GM23338 (cell line): ENCODE results near the gene ACVR1C. TPM values are rescaled to one million over a fixed set of nuclear protein-coding genes. Genes with fewer than 3 reads are reported as not detected.

Experiments
- ATAC-seq: fragments of 200-7000 bp; cut with Tn5 transposase; 3 replicates; pipeline ENCODE4 v1.9.1; 2020
- DNase-seq: peaks from one replicate; pipeline ENCODE4 v3.0.0-alpha.2; 2015; ENCODE audit warnings: low spot score
- H2AFZ ChIP-seq: fragments of 200-600 bp; sonication (generic); 2 replicates; pipeline ENCODE4 v1.8.0; 2016; ENCODE audit warnings: antibody characterized with exemption, mild to moderate bottlenecking, moderate library complexity
- H3F3A ChIP-seq: fragments of 200-600 bp; sonication (generic); replicated peaks from 2 replicates; pipeline ENCODE4 v1.8.0; 2017; ENCODE audit warnings: antibody characterized with exemption, mixed run types, low read depth
- H3K27ac ChIP-seq: fragments of 200-600 bp; sonication (generic); 2 replicates; pipeline ENCODE4 v1.6.1; 2016; ENCODE audit warnings: low read depth
- H3K27me3 ChIP-seq: fragments of 200-600 bp; sonication (generic); 2 replicates; pipeline ENCODE4 v1.8.0; 2016; ENCODE audit warnings: mild to moderate bottlenecking, mixed run types, moderate library complexity; ENCODE audit not compliant: insufficient read depth
- H3K36me3 ChIP-seq: fragments of 200-600 bp; sonication (generic); 2 replicates; pipeline ENCODE4 v1.8.0; 2016; ENCODE audit warnings: mild to moderate bottlenecking; ENCODE audit not compliant: insufficient read depth
- H3K4me1 ChIP-seq: fragments of 200-600 bp; sonication (generic); 2 replicates; pipeline ENCODE4 v1.8.0; 2016; ENCODE audit warnings: mild to moderate bottlenecking, moderate library complexity; ENCODE audit not compliant: insufficient read depth
- H3K4me2 ChIP-seq: fragments of 200-600 bp; sonication (generic); 2 replicates; pipeline ENCODE4 v1.7.1; 2017; ENCODE audit warnings: mixed run types
- H3K4me3 ChIP-seq: fragments of 200-600 bp; sonication (generic); 2 replicates; pipeline ENCODE4 v1.6.1; 2016; ENCODE audit warnings: mixed run types
- H3K79me2 ChIP-seq: fragments of 200-600 bp; sonication (generic); replicated peaks from 2 replicates; pipeline ENCODE4 v1.8.0; 2017; ENCODE audit warnings: mild to moderate bottlenecking; ENCODE audit not compliant: insufficient read depth
- H3K9me2 ChIP-seq: fragments of 200-600 bp; sonication (generic); 2 replicates; pipeline ENCODE4 v1.8.0; 2017; ENCODE audit not compliant: insufficient read depth
- H4K20me1 ChIP-seq: fragments of 200-600 bp; sonication (generic); replicated peaks from 2 replicates; pipeline ENCODE4 v1.8.0; 2017; ENCODE audit warnings: mild to moderate bottlenecking; ENCODE audit not compliant: insufficient read depth
- H3K27ac Mint-ChIP-seq: 2 replicates; pipeline ENCODE4 v1.8.0; 2020; ENCODE audit warnings: inconsistent platforms, mild to moderate bottlenecking, moderate library complexity, mixed read lengths
- H3K27me3 Mint-ChIP-seq: 3 replicates; pipeline ENCODE4 v1.8.0; 2022; ENCODE audit warnings: low read depth, mild to moderate bottlenecking, moderate library complexity, mixed read lengths, inconsistent platforms; ENCODE audit not compliant: insufficient read depth, poor library complexity
- H3K36me3 Mint-ChIP-seq: 3 replicates; pipeline ENCODE4 v1.8.0; 2021; ENCODE audit warnings: low read depth, mild to moderate bottlenecking, inconsistent platforms, moderate library complexity, mixed read lengths
- H3K4me1 Mint-ChIP-seq: 3 replicates; pipeline ENCODE4 v1.8.0; 2020; ENCODE audit warnings: mild to moderate bottlenecking, inconsistent platforms, mixed read lengths
- H3K4me3 Mint-ChIP-seq: 3 replicates; pipeline ENCODE4 v1.8.0; 2021; ENCODE audit warnings: moderate library complexity, mild to moderate bottlenecking, inconsistent platforms, mixed read lengths
- H3K9me3 Mint-ChIP-seq: 3 replicates; pipeline ENCODE4 v1.8.0; 2020; ENCODE audit warnings: moderate library complexity, mild to moderate bottlenecking, inconsistent platforms, mixed read lengths
- CREB1 ChIP-seq: fragments of 250-450 bp; sonication (Bioruptor Pico); IDR thresholded peaks from 2 replicates; pipeline ENCODE4 v1.5.0; 2020; ENCODE audit warnings: low read depth, mild to moderate bottlenecking, moderate library complexity
- EZH2 ChIP-seq: fragments of 200-600 bp; sonication (generic); IDR thresholded peaks from one replicate; pipeline ENCODE4 v1.8.0; 2017; ENCODE audit warnings: antibody characterized with exemption, mild to moderate bottlenecking, low read depth; ENCODE audit not compliant: unreplicated experiment
- JUNB ChIP-seq: IDR thresholded peaks from one replicate; pipeline ENCODE4 v1.6.1; 2016; ENCODE audit warnings: antibody characterized with exemption; ENCODE audit not compliant: unreplicated experiment
- NANOG ChIP-seq: IDR thresholded peaks from 2 replicates; pipeline ENCODE4 v1.6.1; 2016; ENCODE audit warnings: antibody characterized with exemption, borderline replicate concordance
- POLR2AphosphoS5 ChIP-seq: IDR thresholded peaks from 2 replicates; pipeline ENCODE4 v1.6.1; 2016; ENCODE audit warnings: antibody characterized with exemption, low read depth
- STAT1 ChIP-seq: IDR thresholded peaks from one replicate; pipeline ENCODE4 v1.6.1; 2016; ENCODE audit warnings: antibody characterized with exemption; ENCODE audit not compliant: unreplicated experiment
- ZNF114 ChIP-seq: fragments of 250-450 bp; sonication (Bioruptor Pico); IDR thresholded peaks from 2 replicates; pipeline ENCODE4 v1.5.0; 2020; ENCODE audit warnings: mild to moderate bottlenecking, moderate library complexity
- polyA plus RNA-seq: library from polyadenylated mRNA; unstranded; fragments of >200 nt; fragmentation: Nextera tagmentation; extraction: Ambion mirVana; gene quantifications from 2 replicates; pipeline ENCODE4 v1.2.1, GENCODE V29; 2016
- total RNA-seq: library from RNA; depleted of rRNA; stranded (reverse); fragments of >200 nt; shearing (Covaris generic); gene quantifications from 2 replicates; pipeline ENCODE4 v1.2.3, GENCODE V29; 2014
- TF ChIP-seq, protein P1 (sequence below), 2 experiments: fragments of 200-600 bp in 1 of 2; sonication (generic) in 1 of 2; conservative IDR thresholded peaks; 2 replicates each; pipeline versions ENCODE4 v1.5.1 to v1.6.1; 2016 to 2017; ENCODE audit warnings: antibody characterized with exemption in 2 of 2, low read depth in 2 of 2, mild to moderate bottlenecking in 2 of 2, moderate library complexity in 1 of 2
- TF ChIP-seq, protein P2 (sequence below): IDR thresholded peaks from 2 replicates; pipeline ENCODE4 v1.6.1; 2016; ENCODE audit warnings: antibody characterized with exemption
- TF ChIP-seq, protein P3 (sequence below): IDR thresholded peaks from one replicate; pipeline ENCODE4 v1.6.1; 2018; ENCODE audit warnings: antibody characterized with exemption; ENCODE audit not compliant: unreplicated experiment

ACVR1C gene
- total and polyA plus RNA-seq, 2 experiments from 2014 or later, result 0.61 to 0.94 TPM

DNA sequence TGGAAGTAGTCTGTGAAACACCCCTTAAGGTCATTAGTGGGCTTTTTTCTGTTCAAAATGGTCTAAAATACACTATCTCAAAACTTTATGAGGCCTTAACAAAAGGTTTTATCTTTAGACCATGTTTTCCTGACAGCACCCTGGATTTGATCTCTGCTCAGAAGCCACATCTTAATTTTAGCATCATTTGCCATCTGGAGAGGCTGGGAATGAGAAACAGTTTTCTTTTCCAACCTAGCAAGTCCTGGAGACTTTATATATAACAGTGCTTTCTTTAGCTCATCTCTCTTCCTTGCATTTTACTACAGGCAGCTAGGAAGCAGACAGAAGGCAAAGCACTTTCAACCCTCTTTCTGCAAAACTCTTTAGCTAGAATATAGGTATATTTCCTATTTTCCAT lies 122.1 kb downstream of the ACVR1C start:
- H3K4me3 Mint-ChIP-seq, result no peak overlapping the region
- H3K4me1 Mint-ChIP-seq, result no peaks in the 10 kb centered on the region
- H3K27me3 ChIP-seq, result no peaks in the 10 kb centered on the region
- TF ChIP-seq, protein P1, sequence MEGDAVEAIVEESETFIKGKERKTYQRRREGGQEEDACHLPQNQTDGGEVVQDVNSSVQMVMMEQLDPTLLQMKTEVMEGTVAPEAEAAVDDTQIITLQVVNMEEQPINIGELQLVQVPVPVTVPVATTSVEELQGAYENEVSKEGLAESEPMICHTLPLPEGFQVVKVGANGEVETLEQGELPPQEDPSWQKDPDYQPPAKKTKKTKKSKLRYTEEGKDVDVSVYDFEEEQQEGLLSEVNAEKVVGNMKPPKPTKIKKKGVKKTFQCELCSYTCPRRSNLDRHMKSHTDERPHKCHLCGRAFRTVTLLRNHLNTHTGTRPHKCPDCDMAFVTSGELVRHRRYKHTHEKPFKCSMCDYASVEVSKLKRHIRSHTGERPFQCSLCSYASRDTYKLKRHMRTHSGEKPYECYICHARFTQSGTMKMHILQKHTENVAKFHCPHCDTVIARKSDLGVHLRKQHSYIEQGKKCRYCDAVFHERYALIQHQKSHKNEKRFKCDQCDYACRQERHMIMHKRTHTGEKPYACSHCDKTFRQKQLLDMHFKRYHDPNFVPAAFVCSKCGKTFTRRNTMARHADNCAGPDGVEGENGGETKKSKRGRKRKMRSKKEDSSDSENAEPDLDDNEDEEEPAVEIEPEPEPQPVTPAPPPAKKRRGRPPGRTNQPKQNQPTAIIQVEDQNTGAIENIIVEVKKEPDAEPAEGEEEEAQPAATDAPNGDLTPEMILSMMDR (conservative IDR thresholded peaks at IDR 0.05; ENCODE audit: low read depth in 2 of 2), result no peak
- TF ChIP-seq NANOG (no peak), EZH2 (no peak)
- no peak overlapping the region for H2AFZ ChIP-seq
- no peak overlapping the region for H3K4me2 ChIP-seq
- no peak overlapping the region for H3K27ac ChIP-seq
- ATAC-seq (no peak), DNase-seq (no peak)
- no peak overlapping the region for H3K4me3 ChIP-seq
- H3K27me3 Mint-ChIP-seq, result peaks cover 4% of the 10 kb centered on the region
- H3K27ac Mint-ChIP-seq, result no peak overlapping the region
- no peaks in the 10 kb centered on the region for H4K20me1 ChIP-seq
- no peaks in the 10 kb centered on the region for H3K36me3 Mint-ChIP-seq
- no peaks in the 10 kb centered on the region for H3F3A ChIP-seq
- H3K79me2 ChIP-seq, result no peaks in the 10 kb centered on the region
- H3K9me2 ChIP-seq, result no peaks in the 10 kb centered on the region
- H3K4me1 ChIP-seq, result no peaks in the 10 kb centered on the region
- peaks cover 7% of the 10 kb centered on the region; the same call in 1 of the 3 replicates for H3K9me3 Mint-ChIP-seq
- no peaks in the 10 kb centered on the region for H3K36me3 ChIP-seq

DNA sequence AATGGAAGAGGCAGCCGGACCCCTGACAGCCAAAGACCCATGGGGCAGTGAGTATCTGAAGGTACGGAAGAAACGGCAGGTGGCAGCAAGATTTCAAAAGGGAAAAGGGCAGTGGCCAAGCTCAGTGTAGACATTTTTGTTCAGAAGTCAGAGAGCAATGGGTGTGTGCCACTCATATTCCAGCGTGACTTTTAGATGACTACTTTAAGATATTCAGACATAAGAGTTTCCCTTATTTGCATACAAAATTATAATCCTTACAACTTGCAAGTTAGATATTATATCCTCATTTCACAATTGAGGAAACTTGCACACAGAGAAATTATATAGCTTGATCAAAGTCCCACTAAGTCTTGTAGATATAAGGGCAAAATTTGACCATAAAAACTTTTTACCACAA lies 124.0 kb downstream of the ACVR1C start:
- H3K4me1 ChIP-seq, result no peaks in the 10 kb centered on the region; the same call in 1 of the 2 replicates
- no peaks in the 10 kb centered on the region for H3K27me3 ChIP-seq
- DNase-seq (no peak), ATAC-seq (no peak)
- no peak overlapping the region for H3K27ac ChIP-seq
- Mint-ChIP-seq H3K4me1 (no peaks in the 10 kb centered on the region), H3K27me3 (peaks cover 4% of the 10 kb centered on the region), H3K36me3 (no peaks in the 10 kb centered on the region), H3K4me3 (no peak overlapping the region), H3K9me3 (peaks cover 4% of the 10 kb centered on the region; the same call in 1 of the 3 replicates), H3K27ac (no peak overlapping the region)
- H3K9me2 ChIP-seq, result no peaks in the 10 kb centered on the region
- H2AFZ ChIP-seq, result no peak overlapping the region
- H3F3A ChIP-seq, result no peaks in the 10 kb centered on the region
- H4K20me1 ChIP-seq, result no peaks in the 10 kb centered on the region
- no peak overlapping the region for H3K4me2 ChIP-seq
- no peaks in the 10 kb centered on the region for H3K36me3 ChIP-seq
- H3K4me3 ChIP-seq, result no peak overlapping the region
- H3K79me2 ChIP-seq, result no peaks in the 10 kb centered on the region
- TF ChIP-seq, protein P2, sequence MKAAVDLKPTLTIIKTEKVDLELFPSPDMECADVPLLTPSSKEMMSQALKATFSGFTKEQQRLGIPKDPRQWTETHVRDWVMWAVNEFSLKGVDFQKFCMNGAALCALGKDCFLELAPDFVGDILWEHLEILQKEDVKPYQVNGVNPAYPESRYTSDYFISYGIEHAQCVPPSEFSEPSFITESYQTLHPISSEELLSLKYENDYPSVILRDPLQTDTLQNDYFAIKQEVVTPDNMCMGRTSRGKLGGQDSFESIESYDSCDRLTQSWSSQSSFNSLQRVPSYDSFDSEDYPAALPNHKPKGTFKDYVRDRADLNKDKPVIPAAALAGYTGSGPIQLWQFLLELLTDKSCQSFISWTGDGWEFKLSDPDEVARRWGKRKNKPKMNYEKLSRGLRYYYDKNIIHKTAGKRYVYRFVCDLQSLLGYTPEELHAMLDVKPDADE, result no peak
- TF ChIP-seq STAT1 (no peak), CREB1 (no peak), NANOG (no peak), POLR2AphosphoS5 (no peak), ZNF114 (CRISPR knock-in tag) (no peak), JUNB (no peak)
- TF ChIP-seq, protein P3, sequence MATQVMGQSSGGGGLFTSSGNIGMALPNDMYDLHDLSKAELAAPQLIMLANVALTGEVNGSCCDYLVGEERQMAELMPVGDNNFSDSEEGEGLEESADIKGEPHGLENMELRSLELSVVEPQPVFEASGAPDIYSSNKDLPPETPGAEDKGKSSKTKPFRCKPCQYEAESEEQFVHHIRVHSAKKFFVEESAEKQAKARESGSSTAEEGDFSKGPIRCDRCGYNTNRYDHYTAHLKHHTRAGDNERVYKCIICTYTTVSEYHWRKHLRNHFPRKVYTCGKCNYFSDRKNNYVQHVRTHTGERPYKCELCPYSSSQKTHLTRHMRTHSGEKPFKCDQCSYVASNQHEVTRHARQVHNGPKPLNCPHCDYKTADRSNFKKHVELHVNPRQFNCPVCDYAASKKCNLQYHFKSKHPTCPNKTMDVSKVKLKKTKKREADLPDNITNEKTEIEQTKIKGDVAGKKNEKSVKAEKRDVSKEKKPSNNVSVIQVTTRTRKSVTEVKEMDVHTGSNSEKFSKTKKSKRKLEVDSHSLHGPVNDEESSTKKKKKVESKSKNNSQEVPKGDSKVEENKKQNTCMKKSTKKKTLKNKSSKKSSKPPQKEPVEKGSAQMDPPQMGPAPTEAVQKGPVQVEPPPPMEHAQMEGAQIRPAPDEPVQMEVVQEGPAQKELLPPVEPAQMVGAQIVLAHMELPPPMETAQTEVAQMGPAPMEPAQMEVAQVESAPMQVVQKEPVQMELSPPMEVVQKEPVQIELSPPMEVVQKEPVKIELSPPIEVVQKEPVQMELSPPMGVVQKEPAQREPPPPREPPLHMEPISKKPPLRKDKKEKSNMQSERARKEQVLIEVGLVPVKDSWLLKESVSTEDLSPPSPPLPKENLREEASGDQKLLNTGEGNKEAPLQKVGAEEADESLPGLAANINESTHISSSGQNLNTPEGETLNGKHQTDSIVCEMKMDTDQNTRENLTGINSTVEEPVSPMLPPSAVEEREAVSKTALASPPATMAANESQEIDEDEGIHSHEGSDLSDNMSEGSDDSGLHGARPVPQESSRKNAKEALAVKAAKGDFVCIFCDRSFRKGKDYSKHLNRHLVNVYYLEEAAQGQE, result no peak
- TF ChIP-seq, protein P1 (conservative IDR thresholded peaks at IDR 0.05; ENCODE audit: low read depth in 2 of 2), result no peak
